ENCODE results near the gene PNMT.

PNMT gene

DNA sequence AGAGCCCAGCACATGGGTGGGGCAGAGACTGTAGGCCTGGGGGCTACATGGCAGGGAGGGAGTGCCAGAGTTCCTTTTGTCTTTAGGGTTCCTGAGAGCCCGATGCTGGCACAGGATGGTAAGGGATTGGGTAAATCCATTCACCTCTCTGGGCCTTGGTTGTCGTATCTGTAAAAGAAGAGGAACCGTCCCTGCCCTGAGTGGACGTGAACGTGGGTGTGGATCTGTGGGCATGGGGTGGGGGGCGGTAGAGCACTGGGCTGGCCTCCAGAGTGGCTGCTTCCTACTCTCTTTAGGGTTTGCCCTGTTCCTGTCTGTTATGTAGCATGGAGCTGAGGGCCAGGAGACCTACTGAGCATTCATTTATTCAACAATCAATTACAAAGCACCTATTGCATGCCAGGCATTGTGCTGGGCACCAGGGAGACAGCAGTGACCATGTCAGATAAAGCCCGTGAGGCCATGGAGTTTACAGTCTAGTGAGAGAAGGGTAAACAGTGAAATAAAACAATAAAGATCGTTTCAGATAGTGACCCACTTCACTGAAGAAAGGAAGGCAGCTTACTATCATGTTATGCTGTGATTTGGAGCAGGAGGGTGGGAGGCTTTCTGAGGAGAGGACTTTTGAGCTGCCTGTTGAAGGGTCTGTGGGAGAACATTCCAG is 16.2 kb upstream of the PNMT start:
- Histone ChIP-seq H3K36me3 (ENCODE audit: insufficient read depth, insufficient read length, low read length) (peaks cover 20% of the 10 kb centered on the region), H3K9ac (ENCODE audit: insufficient read length, low read depth) (peak overlapping the region; percentile 59), H3K27me3 (ENCODE audit: insufficient read depth, insufficient read length) (no peaks in the 10 kb centered on the region), H3K4me1 (ENCODE audit: insufficient read depth, insufficient read length) (peaks cover 28% of the 10 kb centered on the region), H3K9me3 (ENCODE audit: insufficient read depth, low read length) (no peaks in the 10 kb centered on the region), H3K4me3 (ENCODE audit: insufficient read length, low read depth) (no peak overlapping the region)
- no peak for TF ChIP-seq ZNF274 (IDR thresholded peaks at IDR 0.05; ENCODE audit: low read depth, low read length)
- no peak for DNase-seq (ENCODE audit: low read depth, low spot score)

GRCh38 chr17:39652587-39653315 is 15.5 kb upstream of the PNMT start:
- no peaks in the 10 kb centered on the region for H3K27me3 ChIP-seq (ENCODE audit: insufficient read depth, insufficient read length)
- TF ChIP-seq SUZ12 (IDR thresholded peaks at IDR 0.05; ENCODE audit: extremely low read depth, insufficient read depth, insufficient read length): no peak
- TF ChIP-seq YY1 (IDR thresholded peaks at IDR 0.05; ENCODE audit: insufficient read depth, insufficient read length): peak; percentile 14
- H3K4me1 ChIP-seq (ENCODE audit: insufficient read depth, insufficient read length): peaks cover 26% of the 10 kb centered on the region
- no peak overlapping the region for H3K4me3 ChIP-seq (ENCODE audit: insufficient read length, low read depth)
- no peaks in the 10 kb centered on the region for H3K9me3 ChIP-seq (ENCODE audit: insufficient read depth, low read length)
- peak overlapping the region; percentile 59 for H3K9ac ChIP-seq (ENCODE audit: insufficient read length, low read depth)
- H3K36me3 ChIP-seq (ENCODE audit: insufficient read depth, insufficient read length, low read length): peaks cover 23% of the 10 kb centered on the region
- peak; percentile 70 for DNase-seq (ENCODE audit: low read depth, low spot score)

GRCh38 chr17:39653316-39653661 is 15.0 kb upstream of the PNMT start:
- TF ChIP-seq SUZ12 (IDR thresholded peaks at IDR 0.05; ENCODE audit: extremely low read depth, insufficient read depth, insufficient read length) (no peak), ZNF274 (IDR thresholded peaks at IDR 0.05; ENCODE audit: low read depth, low read length) (no peak), YY1 (IDR thresholded peaks at IDR 0.05; ENCODE audit: insufficient read depth, insufficient read length) (no peak)
- Histone ChIP-seq H3K36me3 (ENCODE audit: insufficient read depth, insufficient read length, low read length) (peaks cover 26% of the 10 kb centered on the region), H3K9me3 (ENCODE audit: insufficient read depth, low read length) (no peaks in the 10 kb centered on the region), H3K4me3 (ENCODE audit: insufficient read length, low read depth) (no peak overlapping the region), H3K4me1 (ENCODE audit: insufficient read depth, insufficient read length) (peaks cover 28% of the 10 kb centered on the region), H3K27me3 (ENCODE audit: insufficient read depth, insufficient read length) (no peaks in the 10 kb centered on the region), H3K9ac (ENCODE audit: insufficient read length, low read depth) (peak overlapping the region; percentile 52)
- no peak for DNase-seq (ENCODE audit: low read depth, low spot score)

- no peak for DNase-seq (ENCODE audit: low read depth, low spot score)
- Histone ChIP-seq H3K9ac (ENCODE audit: insufficient read length, low read depth) (peak overlapping the region; percentile 52), H3K4me1 (ENCODE audit: insufficient read depth, insufficient read length) (peaks cover 28% of the 10 kb centered on the region), H3K36me3 (ENCODE audit: insufficient read depth, insufficient read length, low read length) (peaks cover 31% of the 10 kb centered on the region), H3K9me3 (ENCODE audit: insufficient read depth, low read length) (no peaks in the 10 kb centered on the region), H3K27me3 (ENCODE audit: insufficient read depth, insufficient read length) (no peaks in the 10 kb centered on the region), H3K4me3 (ENCODE audit: insufficient read length, low read depth) (no peak overlapping the region)
- TF ChIP-seq SUZ12 (IDR thresholded peaks at IDR 0.05; ENCODE audit: extremely low read depth, insufficient read depth, insufficient read length): no peak
- TF ChIP-seq ZNF274 (IDR thresholded peaks at IDR 0.05; ENCODE audit: low read depth, low read length): no peak
- no peak for TF ChIP-seq YY1 (IDR thresholded peaks at IDR 0.05; ENCODE audit: insufficient read depth, insufficient read length)
Measured at GRCh38 chr17:39653662-39654331, 14.5 kb upstream of the PNMT start.

- no peak for DNase-seq (ENCODE audit: low read depth, low spot score)
- Histone ChIP-seq H3K27me3 (ENCODE audit: insufficient read depth, insufficient read length) (no peaks in the 10 kb centered on the region), H3K36me3 (ENCODE audit: insufficient read depth, insufficient read length, low read length) (peaks cover 39% of the 10 kb centered on the region), H3K4me1 (ENCODE audit: insufficient read depth, insufficient read length) (peaks cover 30% of the 10 kb centered on the region), H3K4me3 (ENCODE audit: insufficient read length, low read depth) (no peak overlapping the region), H3K9me3 (ENCODE audit: insufficient read depth, low read length) (no peaks in the 10 kb centered on the region), H3K9ac (ENCODE audit: insufficient read length, low read depth) (no peak overlapping the region)
- TF ChIP-seq YY1 (IDR thresholded peaks at IDR 0.05; ENCODE audit: insufficient read depth, insufficient read length): no peak
Measured at GRCh38 chr17:39655105-39655504, 13.1 kb upstream of the PNMT start.

DNA sequence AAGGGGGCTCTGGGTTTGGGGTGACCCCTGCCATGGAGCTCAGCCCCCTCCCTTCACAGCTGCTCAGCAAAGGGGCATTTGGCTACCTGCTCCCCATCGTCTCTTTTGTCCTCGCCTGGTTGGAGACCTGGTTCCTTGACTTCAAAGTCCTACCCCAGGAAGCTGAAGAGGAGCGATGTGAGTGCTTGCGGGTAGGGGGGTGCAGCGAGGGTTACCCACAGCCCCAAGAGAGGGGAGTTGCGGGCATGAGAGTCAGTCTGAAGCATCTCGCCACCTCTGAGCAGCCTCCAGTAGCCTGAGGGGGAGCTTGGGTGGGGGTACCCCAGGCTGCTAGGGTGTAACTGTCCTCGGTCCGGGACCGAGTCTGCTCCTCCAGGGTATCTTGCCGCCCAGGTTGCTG is 9.9 kb upstream of the PNMT start:
- no peaks in the 10 kb centered on the region for H3K9me3 ChIP-seq (ENCODE audit: insufficient read depth, low read length)
- H3K4me1 ChIP-seq (ENCODE audit: insufficient read depth, insufficient read length): peaks cover 24% of the 10 kb centered on the region
- no peak overlapping the region for H3K9ac ChIP-seq (ENCODE audit: insufficient read length, low read depth)
- H3K27me3 ChIP-seq (ENCODE audit: insufficient read depth, insufficient read length): no peaks in the 10 kb centered on the region
- no peak for TF ChIP-seq ZNF274 (IDR thresholded peaks at IDR 0.05; ENCODE audit: low read depth, low read length)
- TF ChIP-seq YY1 (IDR thresholded peaks at IDR 0.05; ENCODE audit: insufficient read depth, insufficient read length): no peak
- TF ChIP-seq SUZ12 (IDR thresholded peaks at IDR 0.05; ENCODE audit: extremely low read depth, insufficient read depth, insufficient read length): no peak
- H3K36me3 ChIP-seq (ENCODE audit: insufficient read depth, insufficient read length, low read length): peaks cover 66% of the 10 kb centered on the region
- DNase-seq (ENCODE audit: low read depth, low spot score): no peak
- H3K4me3 ChIP-seq (ENCODE audit: insufficient read length, low read depth): no peak overlapping the region

- Histone ChIP-seq H3K9ac (ENCODE audit: insufficient read length, low read depth) (no peak overlapping the region), H3K4me1 (ENCODE audit: insufficient read depth, insufficient read length) (peaks cover 20% of the 10 kb centered on the region), H3K9me3 (ENCODE audit: insufficient read depth, low read length) (no peaks in the 10 kb centered on the region), H3K4me3 (ENCODE audit: insufficient read length, low read depth) (no peak overlapping the region), H3K36me3 (ENCODE audit: insufficient read depth, insufficient read length, low read length) (peaks cover 66% of the 10 kb centered on the region), H3K27me3 (ENCODE audit: insufficient read depth, insufficient read length) (no peaks in the 10 kb centered on the region)
- DNase-seq (ENCODE audit: low read depth, low spot score): no peak
- TF ChIP-seq YY1 (IDR thresholded peaks at IDR 0.05; ENCODE audit: insufficient read depth, insufficient read length): no peak
- TF ChIP-seq ZNF274 (IDR thresholded peaks at IDR 0.05; ENCODE audit: low read depth, low read length): no peak
- no peak for TF ChIP-seq SUZ12 (IDR thresholded peaks at IDR 0.05; ENCODE audit: extremely low read depth, insufficient read depth, insufficient read length)
Measured at GRCh38 chr17:39658760-39659159, 9.5 kb upstream of the PNMT start.

Data from NT2/D1 (cell line).